Skeletal muscle satellite cell (primary cell): ENCODE measurements around the gene MTG1.
A peak's percentile ranks its signal among the peaks of the same experiment; 100 is the strongest.

ENCODE experiments used
- H3K27me3 ChIP-seq: 2 replicates; pipeline ENCODE4 v1.7.0; 2013; ENCODE audit warnings: low read length; ENCODE audit not compliant: control insufficient read depth, insufficient read depth
- H3K36me3 ChIP-seq: 2 replicates; pipeline ENCODE4 v1.7.0; 2013; ENCODE audit warnings: mild to moderate bottlenecking, control low read depth, low read length; ENCODE audit not compliant: insufficient read depth
- H3K4me1 ChIP-seq: 2 replicates; pipeline ENCODE4 v1.7.0; 2013; ENCODE audit warnings: low read length; ENCODE audit not compliant: control insufficient read depth, insufficient read depth
- H3K4me2 ChIP-seq: 2 replicates; pipeline ENCODE4 v1.7.0; 2013; ENCODE audit warnings: mild to moderate bottlenecking, low read length
- H3K4me3 ChIP-seq: 2 replicates; pipeline ENCODE4 v1.7.0; 2013; ENCODE audit warnings: low read length
- H3K9ac ChIP-seq: 2 replicates; pipeline ENCODE4 v1.7.0; 2013; ENCODE audit warnings: mild to moderate bottlenecking, low read depth, low read length, moderate library complexity
- H3K9me3 ChIP-seq: replicated peaks from 2 replicates; pipeline ENCODE4 v1.7.0; 2013; ENCODE audit warnings: mild to moderate bottlenecking, control low read depth, low read length

Gene MTG1

DNA sequence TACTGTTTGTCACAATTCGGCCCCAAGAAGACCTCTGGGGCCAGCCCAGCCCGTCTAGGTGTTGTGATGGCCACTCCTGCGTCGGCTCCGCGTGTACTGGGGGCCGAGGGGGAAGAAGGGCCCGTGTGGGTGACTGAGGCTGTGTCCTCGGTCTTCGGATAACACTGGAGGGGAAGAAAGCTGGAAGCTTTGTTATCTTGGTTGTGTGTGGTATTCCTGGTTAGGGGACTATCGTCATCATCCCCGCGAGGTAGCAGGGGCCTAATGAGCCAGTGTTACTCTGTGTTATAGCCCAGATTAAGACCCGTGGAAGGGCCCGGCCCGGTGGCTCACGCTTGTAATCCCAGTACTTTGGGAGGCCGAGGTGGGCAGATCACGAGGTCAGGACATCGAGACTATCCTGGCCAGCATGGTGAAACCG is 854 bp downstream of the MTG1 start:
- H3K4me1 ChIP-seq: peaks cover 10% of the 10 kb centered on the region
- no peaks in the 10 kb centered on the region for H3K9me3 ChIP-seq
- H3K27me3 ChIP-seq: no peaks in the 10 kb centered on the region
- H3K4me3 ChIP-seq: peak overlapping the region; percentile 99
- H3K4me2 ChIP-seq: peak overlapping the region; percentile 80
- H3K36me3 ChIP-seq: peaks cover 27% of the 10 kb centered on the region
- peak overlapping the region; percentile 97 for H3K9ac ChIP-seq

DNA sequence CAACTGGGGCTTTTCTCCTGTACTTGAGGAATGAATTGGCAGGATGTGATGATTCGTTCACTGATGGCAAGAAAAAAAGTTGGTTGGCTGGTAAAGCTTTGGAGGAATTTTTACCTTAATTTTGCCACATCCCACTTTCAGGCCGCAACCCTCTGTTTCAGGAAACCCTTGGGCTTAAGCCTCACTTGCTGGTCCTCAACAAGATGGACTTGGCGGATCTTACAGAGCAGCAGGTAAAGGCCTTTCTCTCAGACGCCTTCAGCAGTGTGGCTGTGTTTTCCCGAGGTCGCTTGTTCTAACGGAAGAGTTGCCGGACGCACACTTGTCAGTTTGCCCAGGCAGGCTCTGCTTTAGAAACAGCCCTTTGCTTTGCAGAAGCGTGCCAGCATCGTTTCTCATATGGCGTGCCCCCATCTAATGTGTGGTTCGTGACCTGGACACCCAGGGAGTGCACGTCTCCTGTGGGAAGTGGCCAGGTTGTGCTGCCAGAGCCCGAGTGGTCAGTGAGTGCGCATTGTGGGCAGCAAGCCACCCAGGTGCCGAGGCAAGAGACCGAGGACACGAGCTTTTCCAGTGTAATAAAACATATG is 2.2 kb downstream of the MTG1 start:
- Histone ChIP-seq H3K36me3 (peaks cover 35% of the 10 kb centered on the region), H3K9me3 (no peaks in the 10 kb centered on the region), H3K27me3 (no peaks in the 10 kb centered on the region), H3K9ac (no peak overlapping the region), H3K4me3 (no peak overlapping the region), H3K4me2 (peak overlapping the region; percentile 80), H3K4me1 (peaks cover 10% of the 10 kb centered on the region)

DNA sequence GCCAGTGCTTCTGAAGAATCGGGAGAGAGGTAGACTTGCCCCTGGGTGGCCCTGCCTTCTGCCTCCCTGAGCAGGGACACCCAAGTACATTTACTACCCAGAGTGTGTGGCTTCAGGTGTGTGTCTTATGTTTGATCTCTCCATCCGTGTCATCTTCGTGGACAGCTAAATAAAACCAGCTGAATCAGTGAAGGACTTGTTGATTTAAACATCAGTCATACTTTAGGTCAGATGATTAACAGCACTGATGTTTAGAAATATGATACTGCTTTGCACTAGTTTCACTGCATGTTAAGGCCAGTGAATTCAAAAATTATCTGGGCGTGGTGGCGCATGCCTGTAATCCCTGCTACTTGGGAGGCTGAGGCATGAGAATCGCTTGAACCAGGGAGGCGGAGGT is 4.0 kb downstream of the MTG1 start:
- H3K27me3 ChIP-seq: no peaks in the 10 kb centered on the region
- H3K36me3 ChIP-seq: peaks cover 47% of the 10 kb centered on the region

DNA sequence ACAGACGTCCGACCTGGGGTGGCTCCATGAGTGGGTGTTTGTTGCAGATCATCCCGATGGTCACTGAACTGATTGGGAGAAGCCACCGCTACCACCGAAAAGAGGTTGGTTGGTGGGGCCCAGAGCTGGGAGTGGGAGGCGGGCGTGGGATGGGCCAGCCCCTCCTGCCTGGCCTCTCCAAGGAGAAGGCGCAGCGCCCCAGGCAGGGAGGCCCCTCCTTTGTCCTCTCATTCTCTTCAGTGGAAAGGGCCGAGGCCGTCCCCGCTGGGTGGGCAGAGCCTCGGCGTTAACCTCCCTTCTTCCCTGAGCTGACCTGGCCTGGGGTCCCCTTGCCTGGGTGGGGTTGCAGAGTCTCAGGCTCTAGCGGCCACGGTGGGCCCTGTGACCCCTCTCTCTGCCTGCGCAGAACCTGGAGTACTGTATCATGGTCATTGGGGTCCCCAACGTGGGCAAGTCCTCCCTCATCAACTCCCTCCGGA is 5.2 kb downstream of the MTG1 start:
- H3K9me3 ChIP-seq: no peaks in the 10 kb centered on the region
- no peak overlapping the region for H3K9ac ChIP-seq
- H3K27me3 ChIP-seq: no peaks in the 10 kb centered on the region
- H3K4me2 ChIP-seq: no peak overlapping the region
- H3K36me3 ChIP-seq: peaks cover 54% of the 10 kb centered on the region
- H3K4me3 ChIP-seq: no peak overlapping the region
- H3K4me1 ChIP-seq: peaks cover 8% of the 10 kb centered on the region

More for the DNA sequence above, 4.0 kb downstream of the MTG1 start:
- H3K4me3 ChIP-seq: no peak overlapping the region
- no peaks in the 10 kb centered on the region for H3K9me3 ChIP-seq
- peaks cover 10% of the 10 kb centered on the region for H3K4me1 ChIP-seq
- H3K4me2 ChIP-seq: no peak overlapping the region
- H3K9ac ChIP-seq: no peak overlapping the region

DNA sequence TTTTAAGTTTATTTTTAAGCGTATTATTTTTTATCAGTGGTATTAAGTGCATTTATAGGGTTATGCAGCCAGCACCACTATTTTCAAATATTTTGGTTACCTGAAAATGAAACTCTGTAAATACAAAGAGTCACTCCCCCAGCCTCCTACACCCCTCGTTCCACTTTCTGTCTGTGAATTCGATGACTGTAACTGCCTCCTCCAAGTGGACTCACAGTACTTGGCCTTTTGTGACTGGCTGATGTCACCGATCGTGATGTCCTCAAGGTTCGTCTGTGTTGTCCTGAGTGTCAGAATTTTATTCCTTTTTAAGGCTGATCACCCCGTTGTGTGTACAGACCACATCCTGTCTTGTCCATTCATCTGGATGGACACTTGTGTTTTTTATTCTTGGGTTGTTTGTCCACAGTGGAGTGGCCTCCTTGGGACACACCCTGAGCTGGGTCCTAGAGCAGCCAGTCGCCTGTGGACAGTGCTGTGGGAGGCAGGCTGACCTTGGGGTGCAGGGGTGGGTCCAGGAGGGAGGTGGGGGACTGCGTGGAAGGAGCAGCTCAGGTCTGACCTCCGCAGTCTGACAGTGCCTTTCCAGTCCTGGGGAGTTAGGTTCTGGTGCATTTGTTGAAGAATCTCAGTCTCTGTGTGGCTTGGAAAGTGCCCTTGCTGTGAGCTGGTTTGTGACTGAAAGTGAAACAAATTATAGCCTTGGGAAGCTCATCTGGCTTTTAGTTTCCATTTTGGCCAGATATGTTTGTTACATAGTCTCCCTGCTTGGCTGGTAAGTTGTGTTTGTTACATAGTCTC is 6.9 kb downstream of the MTG1 start:
- no peak overlapping the region for H3K4me2 ChIP-seq
- H3K27me3 ChIP-seq: no peaks in the 10 kb centered on the region
- H3K36me3 ChIP-seq: peaks cover 60% of the 10 kb centered on the region
- H3K9me3 ChIP-seq: no peaks in the 10 kb centered on the region
- H3K4me1 ChIP-seq: peaks cover 9% of the 10 kb centered on the region
- no peak overlapping the region for H3K4me3 ChIP-seq
- H3K9ac ChIP-seq: no peak overlapping the region

DNA sequence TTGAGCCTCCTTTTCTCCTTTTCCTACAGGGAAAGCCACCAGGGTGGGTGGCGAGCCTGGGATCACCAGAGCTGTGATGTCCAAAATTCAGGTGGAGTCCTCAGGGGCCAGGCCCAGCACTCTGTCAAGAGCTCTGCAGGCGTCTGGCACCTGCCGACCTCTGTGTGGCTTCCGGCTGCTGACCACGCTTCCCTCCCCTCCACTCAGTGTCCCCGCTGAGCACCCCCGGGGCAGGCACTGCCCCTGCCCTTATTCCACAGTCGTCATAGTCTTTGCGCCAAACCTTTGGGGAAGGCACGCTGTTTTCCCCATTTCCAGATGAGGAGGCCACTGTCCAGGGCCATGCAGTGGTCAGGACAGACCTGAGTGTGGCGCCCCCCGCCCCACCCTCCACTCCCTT is 7.5 kb downstream of the MTG1 start:
- H3K4me2 ChIP-seq: no peak overlapping the region
- H3K9ac ChIP-seq: no peak overlapping the region
- no peaks in the 10 kb centered on the region for H3K9me3 ChIP-seq
- H3K4me3 ChIP-seq: no peak overlapping the region
- no peaks in the 10 kb centered on the region for H3K27me3 ChIP-seq
- peaks cover 9% of the 10 kb centered on the region for H3K4me1 ChIP-seq
- H3K36me3 ChIP-seq: peaks cover 60% of the 10 kb centered on the region

DNA sequence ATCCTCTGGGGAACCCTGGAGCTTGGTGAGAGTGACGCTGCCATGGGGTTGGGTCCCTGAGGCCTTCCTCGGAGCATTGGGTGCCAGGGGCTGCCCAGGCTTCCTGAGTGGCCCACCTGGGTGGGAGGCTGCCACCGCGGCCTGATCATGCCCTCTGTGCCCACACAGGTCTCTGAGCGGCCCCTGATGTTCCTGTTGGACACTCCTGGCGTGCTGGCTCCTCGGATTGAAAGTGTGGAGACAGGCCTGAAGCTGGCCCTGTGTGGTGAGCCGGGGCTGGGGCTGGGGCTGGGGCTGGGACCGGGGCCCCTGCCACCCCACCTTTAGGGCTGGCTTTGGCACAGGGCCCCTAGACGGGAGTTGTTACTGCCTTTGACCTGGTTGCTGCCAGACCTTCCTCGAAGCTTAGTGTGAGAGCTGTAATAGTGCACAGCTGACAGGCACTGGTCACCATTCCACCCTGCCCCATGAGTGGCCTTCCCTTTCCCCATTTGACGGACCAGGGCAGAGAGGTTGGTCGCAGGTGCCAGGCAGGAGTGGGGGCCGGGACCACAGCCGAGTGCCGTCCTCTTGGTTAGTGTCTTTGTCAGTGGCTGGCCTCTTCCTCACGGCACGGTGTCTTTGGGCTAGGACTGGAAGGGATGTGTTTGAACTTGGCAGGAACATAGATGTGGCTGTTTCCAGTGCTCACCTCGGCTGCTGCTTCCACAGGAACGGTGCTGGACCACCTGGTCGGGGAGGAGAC is 8.2 kb downstream of the MTG1 start:
- H3K4me1 ChIP-seq: peaks cover 9% of the 10 kb centered on the region
- no peak overlapping the region for H3K9ac ChIP-seq
- peaks cover 62% of the 10 kb centered on the region for H3K36me3 ChIP-seq
- no peak overlapping the region for H3K4me3 ChIP-seq
- no peaks in the 10 kb centered on the region for H3K9me3 ChIP-seq
- H3K27me3 ChIP-seq: no peaks in the 10 kb centered on the region
- H3K4me2 ChIP-seq: no peak overlapping the region

DNA sequence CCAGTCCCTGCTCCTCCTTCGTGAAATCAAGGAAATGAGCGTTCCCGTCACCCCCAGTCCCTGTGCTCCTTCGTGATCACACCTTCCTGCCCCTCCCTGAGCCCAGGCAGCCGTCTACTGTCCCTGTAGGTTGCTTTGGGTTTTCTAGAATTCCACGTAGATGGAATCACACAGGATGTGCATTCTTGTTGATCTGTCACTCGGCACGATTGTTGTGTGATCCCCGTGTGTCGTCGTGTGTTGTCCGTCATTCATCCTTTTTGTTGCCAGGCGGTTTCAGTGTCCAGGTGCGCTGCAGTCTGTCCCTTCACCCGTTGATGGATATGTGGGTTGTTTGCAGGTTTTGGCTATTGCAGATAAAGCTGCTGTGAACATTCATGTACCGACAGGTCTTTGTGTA is 9.4 kb downstream of the MTG1 start:
- H3K27me3 ChIP-seq: no peaks in the 10 kb centered on the region
- H3K4me1 ChIP-seq: peaks cover 9% of the 10 kb centered on the region
- no peak overlapping the region for H3K4me2 ChIP-seq
- peaks cover 61% of the 10 kb centered on the region for H3K36me3 ChIP-seq
- H3K4me3 ChIP-seq: no peak overlapping the region
- no peak overlapping the region for H3K9ac ChIP-seq
- H3K9me3 ChIP-seq: no peaks in the 10 kb centered on the region

DNA sequence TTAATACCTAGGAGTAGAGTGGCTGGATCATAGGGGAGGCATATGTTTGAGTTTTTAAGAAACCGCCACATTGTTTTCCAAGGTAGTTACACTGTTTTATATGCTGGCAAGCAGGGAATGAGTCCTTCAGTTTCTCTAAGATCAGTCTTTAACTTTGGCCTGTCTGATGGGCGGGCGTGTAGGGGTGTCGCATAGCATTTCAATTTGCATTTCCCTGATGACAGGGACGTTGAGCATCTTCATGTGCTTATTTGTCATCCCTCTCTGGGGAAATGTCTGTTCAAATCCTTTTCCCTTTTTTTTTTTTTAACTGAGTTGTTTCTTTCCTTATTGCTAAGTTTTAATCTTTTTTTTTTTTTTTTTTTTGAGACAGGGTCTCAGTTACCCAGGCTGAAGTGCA is 9.8 kb downstream of the MTG1 start:
- Histone ChIP-seq H3K27me3 (no peaks in the 10 kb centered on the region), H3K4me2 (no peak overlapping the region), H3K4me1 (peaks cover 9% of the 10 kb centered on the region), H3K9ac (no peak overlapping the region), H3K9me3 (no peaks in the 10 kb centered on the region), H3K4me3 (no peak overlapping the region), H3K36me3 (peaks cover 61% of the 10 kb centered on the region)

DNA sequence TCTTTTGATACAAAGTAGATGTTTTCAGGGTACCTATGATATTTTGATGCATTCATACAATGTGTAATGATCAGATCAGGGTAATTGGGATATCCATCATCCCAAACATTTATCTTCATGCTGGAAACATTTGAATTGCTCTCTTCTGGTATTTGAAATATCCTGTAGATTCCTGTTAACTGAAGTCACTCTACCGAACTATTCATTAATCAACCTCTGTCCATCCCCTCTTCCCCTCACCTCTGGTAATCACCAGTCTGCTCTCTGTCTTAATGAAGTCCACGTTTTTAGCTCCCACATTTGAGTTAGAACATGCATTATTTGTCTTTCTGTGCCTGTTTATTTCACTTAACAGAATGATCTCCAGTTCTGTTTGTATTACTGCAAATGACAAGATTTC is 11.3 kb downstream of the MTG1 start:
- Histone ChIP-seq H3K27me3 (no peaks in the 10 kb centered on the region), H3K4me2 (peak overlapping the region; percentile 22), H3K9ac (no peak overlapping the region), H3K9me3 (no peaks in the 10 kb centered on the region), H3K4me3 (no peak overlapping the region), H3K4me1 (peaks cover 9% of the 10 kb centered on the region), H3K36me3 (peaks cover 58% of the 10 kb centered on the region)

DNA sequence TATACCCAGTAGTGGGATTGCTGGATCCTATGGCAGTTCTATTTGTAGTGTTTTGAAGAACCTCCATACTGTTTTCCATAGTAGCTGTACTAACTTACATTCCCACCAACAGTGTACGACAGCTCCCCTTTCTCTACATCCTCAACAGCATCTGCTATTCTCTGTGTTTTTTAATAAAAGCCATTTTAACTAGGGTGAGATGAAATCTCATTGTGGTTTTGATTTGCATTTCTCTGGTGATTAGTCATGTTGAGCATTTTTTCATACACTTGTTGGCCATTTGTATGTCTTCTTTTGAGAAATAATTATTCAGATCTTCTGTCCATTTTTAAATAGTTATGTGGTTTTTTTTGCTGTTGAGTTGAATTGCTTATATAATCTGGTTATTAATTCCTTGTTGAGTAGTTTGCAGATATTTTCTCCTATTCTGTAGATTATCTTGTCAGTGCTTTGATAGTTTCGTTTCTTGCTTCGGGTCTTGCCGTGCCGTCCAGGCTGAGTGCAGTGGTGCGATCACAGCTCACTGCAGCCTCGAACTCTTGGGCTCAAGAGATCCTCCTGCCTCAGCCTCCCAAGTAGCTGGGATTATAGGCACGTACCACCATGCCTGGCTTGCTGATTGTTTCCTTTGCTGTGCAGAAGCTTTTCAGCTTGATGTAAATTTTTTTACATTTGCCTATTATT is 12.0 kb downstream of the MTG1 start:
- no peak overlapping the region for H3K4me3 ChIP-seq
- H3K36me3 ChIP-seq: peaks cover 58% of the 10 kb centered on the region
- no peaks in the 10 kb centered on the region for H3K27me3 ChIP-seq
- H3K9me3 ChIP-seq: no peaks in the 10 kb centered on the region
- H3K4me2 ChIP-seq: peak overlapping the region; percentile 22
- no peak overlapping the region for H3K9ac ChIP-seq
- H3K4me1 ChIP-seq: peaks cover 9% of the 10 kb centered on the region
